ENCODE measurements around the gene CYS1. TPM values are rescaled to one million over a fixed set of nuclear protein-coding genes. Genes with fewer than 3 reads are reported as not detected.
"Not testable (repeated sequence)": the region's sequence is repeated elsewhere in the genome, so short reads cannot be mapped to it uniquely, and the experiment has no call there.

Gene CYS1
- polyA plus RNA-seq, 2 donors: 0.29 to 0.94 TPM

- WGBS, 2 donors: 35 to 39% methylated on average over 14 of the region's 14 CpGs
- H3K4me3 ChIP-seq (ENCODE audit: low read depth in 1 of 2, low read length in 2 of 2): no peak overlapping the region
- H3K27ac ChIP-seq (ENCODE audit: low read depth in 2 of 2, low read length in 1 of 2): peak overlapping the region; percentile 47 to 65
- H3K9me3 ChIP-seq (ENCODE audit: control insufficient read depth in 2 of 2, insufficient read depth in 1 of 2, low read depth in 1 of 2, low read length in 1 of 2): no peaks in the 10 kb centered on the region
- H3K4me1 ChIP-seq (ENCODE audit: control insufficient read depth in 2 of 2, insufficient read depth in 2 of 2, low read length in 1 of 2): peaks cover 0 to 23% of the 10 kb centered on the region in 2 donors
- no peaks in the 10 kb centered on the region for H3K36me3 ChIP-seq (ENCODE audit: control insufficient read depth in 2 of 2, insufficient read depth in 2 of 2, low read length in 1 of 2)
- H3K27me3 ChIP-seq (ENCODE audit: control insufficient read depth in 1 of 2, insufficient read depth in 2 of 2, low read length in 2 of 2): no peaks in the 10 kb centered on the region
Measured at GRCh38 chr2:10036095-10036884, 43.9 kb downstream of the CYS1 start.

GRCh38 chr2:10035633-10036032 is 44.6 kb downstream of the CYS1 start:
- H3K36me3 ChIP-seq (ENCODE audit: control insufficient read depth in 2 of 2, insufficient read depth in 2 of 2, low read length in 1 of 2): no peaks in the 10 kb centered on the region
- no peaks in the 10 kb centered on the region for H3K9me3 ChIP-seq (ENCODE audit: control insufficient read depth in 2 of 2, insufficient read depth in 1 of 2, low read depth in 1 of 2, low read length in 1 of 2)
- H3K4me1 ChIP-seq (ENCODE audit: control insufficient read depth in 2 of 2, insufficient read depth in 2 of 2, low read length in 1 of 2): peaks cover 0 to 20% of the 10 kb centered on the region in 2 donors
- 56 to 60% methylated on average over 5 of the region's 5 CpGs for WGBS, 2 donors
- H3K27ac ChIP-seq (ENCODE audit: low read depth in 2 of 2, low read length in 1 of 2): no peak overlapping the region
- H3K27me3 ChIP-seq (ENCODE audit: control insufficient read depth in 1 of 2, insufficient read depth in 2 of 2, low read length in 2 of 2): no peaks in the 10 kb centered on the region
- no peak overlapping the region for H3K4me3 ChIP-seq (ENCODE audit: low read depth in 1 of 2, low read length in 2 of 2)

GRCh38 chr2:10035053-10035422 is 45.2 kb downstream of the CYS1 start:
- H3K4me1 ChIP-seq (ENCODE audit: control insufficient read depth in 2 of 2, insufficient read depth in 2 of 2, low read length in 1 of 2): peaks cover 0 to 24% of the 10 kb centered on the region in 2 donors
- H3K27me3 ChIP-seq (ENCODE audit: control insufficient read depth in 1 of 2, insufficient read depth in 2 of 2, low read length in 2 of 2): no peaks in the 10 kb centered on the region

GRCh38 chr2:10034333-10035052 is 45.7 kb downstream of the CYS1 start:
- no peak overlapping the region for H3K4me3 ChIP-seq (ENCODE audit: low read depth in 1 of 2, low read length in 2 of 2)
- WGBS, 2 donors: 85 to 86% methylated on average over 12 of the region's 12 CpGs
- H3K36me3 ChIP-seq (ENCODE audit: control insufficient read depth in 2 of 2, insufficient read depth in 2 of 2, low read length in 1 of 2): no peaks in the 10 kb centered on the region
- H3K9me3 ChIP-seq (ENCODE audit: control insufficient read depth in 2 of 2, insufficient read depth in 1 of 2, low read depth in 1 of 2, low read length in 1 of 2): no peaks in the 10 kb centered on the region
- H3K27me3 ChIP-seq (ENCODE audit: control insufficient read depth in 1 of 2, insufficient read depth in 2 of 2, low read length in 2 of 2): no peaks in the 10 kb centered on the region
- H3K27ac ChIP-seq (ENCODE audit: low read depth in 2 of 2, low read length in 1 of 2): no peak overlapping the region
- H3K4me1 ChIP-seq (ENCODE audit: control insufficient read depth in 2 of 2, insufficient read depth in 2 of 2, low read length in 1 of 2): peaks cover 0 to 26% of the 10 kb centered on the region in 2 donors

More at GRCh38 chr2:10035053-10035422, 45.2 kb downstream of the CYS1 start:
- Histone ChIP-seq H3K36me3 (ENCODE audit: control insufficient read depth in 2 of 2, insufficient read depth in 2 of 2, low read length in 1 of 2) (no peaks in the 10 kb centered on the region), H3K4me3 (ENCODE audit: low read depth in 1 of 2, low read length in 2 of 2) (no peak overlapping the region), H3K27ac (ENCODE audit: low read depth in 2 of 2, low read length in 1 of 2) (no peak overlapping the region), H3K9me3 (ENCODE audit: control insufficient read depth in 2 of 2, insufficient read depth in 1 of 2, low read depth in 1 of 2, low read length in 1 of 2) (no peaks in the 10 kb centered on the region)
- 60 to 67% methylated on average over 3 of the region's 3 CpGs for WGBS, 2 donors

- no peaks in the 10 kb centered on the region for H3K9me3 ChIP-seq (ENCODE audit: control insufficient read depth in 2 of 2, insufficient read depth in 1 of 2, low read depth in 1 of 2, low read length in 1 of 2)
- peaks cover 0 to 34% of the 10 kb centered on the region in 2 donors for H3K4me1 ChIP-seq (ENCODE audit: control insufficient read depth in 2 of 2, insufficient read depth in 2 of 2, low read length in 1 of 2)
- H3K27ac ChIP-seq (ENCODE audit: low read depth in 2 of 2, low read length in 1 of 2): no peak overlapping the region
- H3K4me3 ChIP-seq (ENCODE audit: low read depth in 1 of 2, low read length in 2 of 2): no peak overlapping the region
- no peaks in the 10 kb centered on the region for H3K36me3 ChIP-seq (ENCODE audit: control insufficient read depth in 2 of 2, insufficient read depth in 2 of 2, low read length in 1 of 2)
- WGBS, 2 donors: 85 to 89% methylated on average over 14 of the region's 14 CpGs
- no peaks in the 10 kb centered on the region for H3K27me3 ChIP-seq (ENCODE audit: control insufficient read depth in 1 of 2, insufficient read depth in 2 of 2, low read length in 2 of 2)
Measured at GRCh38 chr2:10033251-10034006, 46.8 kb downstream of the CYS1 start.

- no peak overlapping the region for H3K4me3 ChIP-seq (ENCODE audit: low read depth in 1 of 2, low read length in 2 of 2)
- no peaks in the 10 kb centered on the region for H3K27me3 ChIP-seq (ENCODE audit: control insufficient read depth in 1 of 2, insufficient read depth in 2 of 2, low read length in 2 of 2)
- H3K4me1 ChIP-seq (ENCODE audit: control insufficient read depth in 2 of 2, insufficient read depth in 2 of 2, low read length in 1 of 2): peaks cover 0 to 28% of the 10 kb centered on the region in 2 donors
- WGBS, 2 donors: 97 to 98% methylated on average over 7 of the region's 7 CpGs
- no peaks in the 10 kb centered on the region for H3K9me3 ChIP-seq (ENCODE audit: control insufficient read depth in 2 of 2, insufficient read depth in 1 of 2, low read depth in 1 of 2, low read length in 1 of 2)
- H3K27ac ChIP-seq (ENCODE audit: low read depth in 2 of 2, low read length in 1 of 2): no peak overlapping the region
- no peaks in the 10 kb centered on the region for H3K36me3 ChIP-seq (ENCODE audit: control insufficient read depth in 2 of 2, insufficient read depth in 2 of 2, low read length in 1 of 2)
Measured at GRCh38 chr2:10032746-10033105, 47.5 kb downstream of the CYS1 start.

GRCh38 chr2:10031886-10032745 is 48.1 kb downstream of the CYS1 start:
- no peak overlapping the region for H3K4me3 ChIP-seq (ENCODE audit: low read depth in 1 of 2, low read length in 2 of 2)
- no peaks in the 10 kb centered on the region for H3K27me3 ChIP-seq (ENCODE audit: control insufficient read depth in 1 of 2, insufficient read depth in 2 of 2, low read length in 2 of 2)
- 89 to 92% methylated on average over 20 of the region's 20 CpGs for WGBS, 2 donors
- H3K27ac ChIP-seq (ENCODE audit: low read depth in 2 of 2, low read length in 1 of 2): no peak overlapping the region
- H3K36me3 ChIP-seq (ENCODE audit: control insufficient read depth in 2 of 2, insufficient read depth in 2 of 2, low read length in 1 of 2): no peaks in the 10 kb centered on the region
- H3K4me1 ChIP-seq (ENCODE audit: control insufficient read depth in 2 of 2, insufficient read depth in 2 of 2, low read length in 1 of 2): peaks cover 0 to 27% of the 10 kb centered on the region in 2 donors
- no peaks in the 10 kb centered on the region for H3K9me3 ChIP-seq (ENCODE audit: control insufficient read depth in 2 of 2, insufficient read depth in 1 of 2, low read depth in 1 of 2, low read length in 1 of 2)

- not testable (repeated sequence) for H3K4me3 ChIP-seq (ENCODE audit: low read depth in 1 of 2, low read length in 2 of 2); H3K36me3 ChIP-seq (ENCODE audit: control insufficient read depth in 2 of 2, insufficient read depth in 2 of 2, low read length in 1 of 2); H3K27ac ChIP-seq (ENCODE audit: low read depth in 2 of 2, low read length in 1 of 2); H3K9me3 ChIP-seq (ENCODE audit: control insufficient read depth in 2 of 2, insufficient read depth in 1 of 2, low read depth in 1 of 2, low read length in 1 of 2); H3K27me3 ChIP-seq (ENCODE audit: control insufficient read depth in 1 of 2, insufficient read depth in 2 of 2, low read length in 2 of 2)
- WGBS, 2 donors: 85 to 93% methylated on average over 8 of the region's 8 CpGs
- peaks cover 0 to 18% of the 10 kb centered on the region in 2 donors for H3K4me1 ChIP-seq (ENCODE audit: control insufficient read depth in 2 of 2, insufficient read depth in 2 of 2, low read length in 1 of 2)
Measured at GRCh38 chr2:10030798-10031197, 49.4 kb downstream of the CYS1 start.

GRCh38 chr2:10030311-10030736 is 49.9 kb downstream of the CYS1 start:
- Histone ChIP-seq H3K27ac (ENCODE audit: low read depth in 2 of 2, low read length in 1 of 2) (no peak overlapping the region), H3K4me1 (ENCODE audit: control insufficient read depth in 2 of 2, insufficient read depth in 2 of 2, low read length in 1 of 2) (peaks cover 0 to 14% of the 10 kb centered on the region in 2 donors), H3K27me3 (ENCODE audit: control insufficient read depth in 1 of 2, insufficient read depth in 2 of 2, low read length in 2 of 2) (no peaks in the 10 kb centered on the region), H3K9me3 (ENCODE audit: control insufficient read depth in 2 of 2, insufficient read depth in 1 of 2, low read depth in 1 of 2, low read length in 1 of 2) (no peaks in the 10 kb centered on the region), H3K4me3 (ENCODE audit: low read depth in 1 of 2, low read length in 2 of 2) (no peak overlapping the region), H3K36me3 (ENCODE audit: control insufficient read depth in 2 of 2, insufficient read depth in 2 of 2, low read length in 1 of 2) (no peaks in the 10 kb centered on the region)
- WGBS, 2 donors: 39 to 51% methylated on average over 9 of the region's 9 CpGs

Measured in esophagus (tissue), 2 donors.